NCI-H1930 (cell line): Measurements from ENCODE around the gene CLIC4.
"Not testable (repeated sequence)": the region's sequence is repeated elsewhere in the genome, so short reads cannot be mapped to it uniquely, and the experiment has no call there.

ENCODE experiments used
- DNase-seq, 2 experiments: peaks; one replicate each; lab custom pipeline; 2025; lab: John Stamatoyannopoulos, UW

Gene CLIC4

GRCh38 chr1:24744911-24745710 lies at the start of gene CLIC4:
CLIC4 (plus strand) TSS chr1:24745447; CDS start chr1:24745554, 107 bp downstream.
- peak; percentile 98 for DNase-seq

GRCh38 chr1:24696041-24696755 lies 49.0 kb upstream of the CLIC4 start:
- DNase-seq = no peak

GRCh38 chr1:24696756-24697330 lies 48.4 kb upstream of the CLIC4 start:
- no peak for DNase-seq

GRCh38 chr1:24697453-24698001 lies 47.7 kb upstream of the CLIC4 start:
- DNase-seq = not testable (repeated sequence)

GRCh38 chr1:24698326-24698725 lies 46.9 kb upstream of the CLIC4 start:
- DNase-seq = not testable (repeated sequence)

GRCh38 chr1:24699628-24700027 lies 45.6 kb upstream of the CLIC4 start:
- DNase-seq = peak; percentile 7 to 33

- no peak for DNase-seq
These were observed 42.5 kb upstream of the CLIC4 start for GRCh38 chr1:24702511-24703293.

- peak in 1 of 2 experiments; percentile 27 for DNase-seq
These were observed 40.6 kb upstream of the CLIC4 start for GRCh38 chr1:24704411-24705259.

GRCh38 chr1:24705260-24706073 lies 39.8 kb upstream of the CLIC4 start:
- peak; percentile 80 to 81 for DNase-seq

GRCh38 chr1:24706074-24706389 lies 39.2 kb upstream of the CLIC4 start:
- not testable (repeated sequence) for DNase-seq

- DNase-seq = no peak
These were observed 37.6 kb upstream of the CLIC4 start for GRCh38 chr1:24707687-24708086.

- no peak for DNase-seq
These were observed 36.3 kb upstream of the CLIC4 start for GRCh38 chr1:24708938-24709337.

GRCh38 chr1:24709791-24710441 lies 35.3 kb upstream of the CLIC4 start:
- no peak for DNase-seq

GRCh38 chr1:24711329-24711728 lies 33.9 kb upstream of the CLIC4 start:
- no peak for DNase-seq

- no peak for DNase-seq
These were observed 32.1 kb upstream of the CLIC4 start for GRCh38 chr1:24713176-24713575.

GRCh38 chr1:24713736-24714135 lies 31.5 kb upstream of the CLIC4 start:
- DNase-seq = no peak

- no peak for DNase-seq
These were observed 30.3 kb upstream of the CLIC4 start for GRCh38 chr1:24714859-24715520.

GRCh38 chr1:24715658-24716057 lies 29.6 kb upstream of the CLIC4 start:
- DNase-seq = no peak
